ENCODE measurements around the gene NFE2L1.
"Not testable (repeated sequence)": the region's sequence is repeated elsewhere in the genome, so short reads cannot be mapped to it uniquely, and the experiment has no call there.

Gene NFE2L1

DNA sequence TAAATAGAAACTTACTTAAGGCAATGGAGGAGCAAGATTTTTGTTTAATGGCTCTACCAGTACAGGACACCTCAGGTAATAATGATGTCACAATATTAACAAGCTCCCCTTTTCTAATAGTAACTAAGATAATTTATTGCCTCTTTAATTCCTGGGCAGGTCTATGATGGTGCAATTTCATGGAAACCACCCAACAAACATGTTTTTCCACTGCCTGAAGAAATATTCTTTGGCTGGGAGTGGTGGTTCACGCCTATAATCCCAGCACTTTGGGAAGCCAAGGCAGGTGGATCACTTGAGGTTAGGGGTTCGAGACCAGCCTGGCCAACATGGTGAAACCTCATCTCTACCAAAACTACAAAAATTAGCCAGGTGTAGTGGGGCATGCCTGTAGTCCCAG lies 19.6 kb downstream of the NFE2L1 start:
- H3K9ac ChIP-seq (ENCODE audit: low read length); H3K4me1 ChIP-seq (ENCODE audit: control insufficient read depth, insufficient read depth, low read length); H3K27ac ChIP-seq (ENCODE audit: low read depth, low read length); H3K4me3 ChIP-seq (ENCODE audit: low read length); H3K27me3 ChIP-seq (ENCODE audit: control insufficient read depth, insufficient read depth, low read length): not testable (repeated sequence)
- peaks cover 15% of the 10 kb centered on the region for H3K36me3 ChIP-seq (ENCODE audit: control insufficient read depth, insufficient read depth, low read length)

DNA sequence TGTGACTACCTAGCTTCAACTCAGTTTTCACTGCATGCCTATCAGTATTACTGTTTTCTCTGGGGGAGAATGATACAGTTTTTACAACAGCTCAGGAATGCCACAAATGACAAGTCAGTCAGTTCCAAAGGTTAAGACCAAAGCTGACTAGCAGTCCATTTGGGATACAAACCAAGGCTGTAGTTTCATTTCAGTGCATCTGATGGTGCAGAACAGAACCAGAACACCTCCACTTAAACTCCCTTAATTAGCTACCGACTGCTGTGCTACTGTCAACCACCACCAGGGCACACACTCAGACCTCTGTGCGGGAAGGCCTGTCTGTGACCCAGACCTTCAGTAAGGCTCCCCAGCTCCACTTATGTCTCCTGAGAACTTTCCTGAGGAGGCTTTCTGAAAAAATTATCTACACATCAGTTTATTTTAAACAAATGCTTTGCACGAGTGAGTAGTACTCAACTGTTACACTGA lies 20.4 kb downstream of the NFE2L1 start:
- Histone ChIP-seq H3K4me3 (ENCODE audit: low read length) (no peak overlapping the region), H3K27me3 (ENCODE audit: control insufficient read depth, insufficient read depth, low read length) (no peaks in the 10 kb centered on the region), H3K4me1 (ENCODE audit: control insufficient read depth, insufficient read depth, low read length) (no peaks in the 10 kb centered on the region), H3K36me3 (ENCODE audit: control insufficient read depth, insufficient read depth, low read length) (peaks cover 13% of the 10 kb centered on the region), H3K27ac (ENCODE audit: low read depth, low read length) (no peak overlapping the region), H3K9ac (ENCODE audit: low read length) (no peak overlapping the region)

GRCh38 chr17:48070195-48070594 lies 22.0 kb downstream of the NFE2L1 start:
- H3K27ac ChIP-seq (ENCODE audit: low read depth, low read length), result no peak overlapping the region
- H3K4me3 ChIP-seq (ENCODE audit: low read length), result no peak overlapping the region
- no peaks in the 10 kb centered on the region for H3K4me1 ChIP-seq (ENCODE audit: control insufficient read depth, insufficient read depth, low read length)
- H3K27me3 ChIP-seq (ENCODE audit: control insufficient read depth, insufficient read depth, low read length), result no peaks in the 10 kb centered on the region
- H3K9ac ChIP-seq (ENCODE audit: low read length), result no peak overlapping the region
- peaks cover 6% of the 10 kb centered on the region for H3K36me3 ChIP-seq (ENCODE audit: control insufficient read depth, insufficient read depth, low read length)

- H3K4me1 ChIP-seq (ENCODE audit: control insufficient read depth, insufficient read depth, low read length), result no peaks in the 10 kb centered on the region
- no peak overlapping the region for H3K27ac ChIP-seq (ENCODE audit: low read depth, low read length)
- H3K36me3 ChIP-seq (ENCODE audit: control insufficient read depth, insufficient read depth, low read length), result peaks cover 8% of the 10 kb centered on the region
- no peaks in the 10 kb centered on the region for H3K27me3 ChIP-seq (ENCODE audit: control insufficient read depth, insufficient read depth, low read length)
- H3K9ac ChIP-seq (ENCODE audit: low read length), result no peak overlapping the region
- H3K4me3 ChIP-seq (ENCODE audit: low read length), result no peak overlapping the region
Observed at GRCh38 chr17:48071654-48072053, 23.5 kb downstream of the NFE2L1 start.

GRCh38 chr17:48072811-48073210 lies 24.7 kb downstream of the NFE2L1 start:
- H3K9ac ChIP-seq (ENCODE audit: low read length); H3K36me3 ChIP-seq (ENCODE audit: control insufficient read depth, insufficient read depth, low read length); H3K27me3 ChIP-seq (ENCODE audit: control insufficient read depth, insufficient read depth, low read length); H3K27ac ChIP-seq (ENCODE audit: low read depth, low read length); H3K4me1 ChIP-seq (ENCODE audit: control insufficient read depth, insufficient read depth, low read length); H3K4me3 ChIP-seq (ENCODE audit: low read length): not testable (repeated sequence)

DNA sequence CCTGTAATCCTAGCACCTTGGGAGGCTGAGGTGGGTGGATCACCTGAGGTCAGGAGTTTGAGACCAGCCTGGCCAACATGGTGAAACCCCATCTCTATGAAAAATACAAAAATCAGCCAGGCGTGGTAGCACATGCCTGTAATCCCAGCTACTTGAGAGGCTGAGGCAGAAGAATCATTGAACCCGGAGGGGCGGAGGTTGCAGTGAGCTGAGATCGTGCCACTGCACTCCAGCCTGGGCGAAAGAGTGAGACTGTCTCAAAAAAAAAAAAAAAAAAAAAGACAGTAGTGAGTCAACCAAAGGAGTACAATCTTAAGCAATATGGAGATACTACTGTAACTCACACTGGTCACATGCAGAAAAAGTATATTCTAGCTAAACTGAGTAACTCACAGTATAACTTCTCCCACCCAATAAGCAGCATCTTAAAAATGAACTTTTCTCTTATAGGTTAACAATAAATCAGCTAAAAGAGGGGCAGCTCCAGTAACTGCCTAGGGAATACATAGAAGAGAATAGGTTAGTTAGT lies 25.5 kb downstream of the NFE2L1 start:
- not testable (repeated sequence) for H3K4me3 ChIP-seq (ENCODE audit: low read length); H3K27me3 ChIP-seq (ENCODE audit: control insufficient read depth, insufficient read depth, low read length); H3K4me1 ChIP-seq (ENCODE audit: control insufficient read depth, insufficient read depth, low read length); H3K9ac ChIP-seq (ENCODE audit: low read length); H3K36me3 ChIP-seq (ENCODE audit: control insufficient read depth, insufficient read depth, low read length)
- peak overlapping the region; percentile 12 for H3K27ac ChIP-seq (ENCODE audit: low read depth, low read length)

DNA sequence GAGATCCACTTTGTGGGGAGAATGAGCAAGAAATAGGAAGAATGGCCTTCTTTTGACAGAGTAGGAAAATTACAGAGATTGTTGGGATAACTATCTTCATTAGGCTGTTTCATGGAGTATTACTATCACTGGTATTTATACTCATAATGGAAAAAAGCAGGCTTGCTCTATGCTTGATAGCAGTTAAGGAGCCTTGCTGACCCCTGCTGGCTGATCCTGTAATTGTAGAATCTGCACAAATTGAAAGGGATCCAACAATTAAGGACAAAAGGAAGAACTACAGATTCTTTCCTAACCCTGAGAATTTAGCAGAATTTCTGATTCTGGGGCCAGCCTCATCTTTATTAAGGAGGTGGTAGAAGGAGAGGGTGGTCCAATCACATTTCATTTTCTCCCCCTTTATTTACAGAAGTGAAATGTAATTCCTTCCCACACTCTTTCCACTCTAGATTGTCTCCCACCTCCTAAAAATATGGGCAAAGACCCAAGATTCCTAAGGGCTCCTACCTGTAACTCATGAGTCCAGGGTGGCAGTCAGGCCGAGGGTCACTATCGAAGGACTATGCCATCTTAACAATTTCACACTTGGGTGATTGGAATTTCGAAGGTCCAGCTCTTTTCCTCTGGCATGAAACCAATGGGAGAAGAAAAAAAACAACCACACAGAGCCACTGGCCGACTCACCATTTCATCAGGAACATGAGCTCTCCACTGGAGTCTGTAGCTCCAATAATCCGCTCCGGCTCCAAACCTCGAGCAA lies 26.3 kb downstream of the NFE2L1 start:
- H3K36me3 ChIP-seq (ENCODE audit: control insufficient read depth, insufficient read depth, low read length), result peaks cover 5% of the 10 kb centered on the region
- H3K4me1 ChIP-seq (ENCODE audit: control insufficient read depth, insufficient read depth, low read length), result no peaks in the 10 kb centered on the region
- no peak overlapping the region for H3K4me3 ChIP-seq (ENCODE audit: low read length)
- H3K27me3 ChIP-seq (ENCODE audit: control insufficient read depth, insufficient read depth, low read length), result no peaks in the 10 kb centered on the region
- H3K27ac ChIP-seq (ENCODE audit: low read depth, low read length), result no peak overlapping the region
- H3K9ac ChIP-seq (ENCODE audit: low read length), result no peak overlapping the region

GRCh38 chr17:48077152-48077551 lies 29.0 kb downstream of the NFE2L1 start:
- H3K9ac ChIP-seq (ENCODE audit: low read length); H3K27me3 ChIP-seq (ENCODE audit: control insufficient read depth, insufficient read depth, low read length); H3K27ac ChIP-seq (ENCODE audit: low read depth, low read length); H3K36me3 ChIP-seq (ENCODE audit: control insufficient read depth, insufficient read depth, low read length); H3K4me1 ChIP-seq (ENCODE audit: control insufficient read depth, insufficient read depth, low read length); H3K4me3 ChIP-seq (ENCODE audit: low read length): not testable (repeated sequence)

GRCh38 chr17:48081858-48082257 lies 33.7 kb downstream of the NFE2L1 start:
- no peak overlapping the region for H3K9ac ChIP-seq (ENCODE audit: low read length)
- no peaks in the 10 kb centered on the region for H3K36me3 ChIP-seq (ENCODE audit: control insufficient read depth, insufficient read depth, low read length)
- no peaks in the 10 kb centered on the region for H3K27me3 ChIP-seq (ENCODE audit: control insufficient read depth, insufficient read depth, low read length)
- H3K27ac ChIP-seq (ENCODE audit: low read depth, low read length), result no peak overlapping the region
- no peak overlapping the region for H3K4me3 ChIP-seq (ENCODE audit: low read length)
- peaks cover 10% of the 10 kb centered on the region for H3K4me1 ChIP-seq (ENCODE audit: control insufficient read depth, insufficient read depth, low read length)

- no peak overlapping the region for H3K9ac ChIP-seq (ENCODE audit: low read length)
- H3K27ac ChIP-seq (ENCODE audit: low read depth, low read length), result no peak overlapping the region
- H3K4me3 ChIP-seq (ENCODE audit: low read length), result no peak overlapping the region
- peaks cover 10% of the 10 kb centered on the region for H3K4me1 ChIP-seq (ENCODE audit: control insufficient read depth, insufficient read depth, low read length)
- H3K36me3 ChIP-seq (ENCODE audit: control insufficient read depth, insufficient read depth, low read length), result no peaks in the 10 kb centered on the region
- H3K27me3 ChIP-seq (ENCODE audit: control insufficient read depth, insufficient read depth, low read length), result no peaks in the 10 kb centered on the region
Observed at GRCh38 chr17:48084932-48085331, 36.8 kb downstream of the NFE2L1 start.

DNA sequence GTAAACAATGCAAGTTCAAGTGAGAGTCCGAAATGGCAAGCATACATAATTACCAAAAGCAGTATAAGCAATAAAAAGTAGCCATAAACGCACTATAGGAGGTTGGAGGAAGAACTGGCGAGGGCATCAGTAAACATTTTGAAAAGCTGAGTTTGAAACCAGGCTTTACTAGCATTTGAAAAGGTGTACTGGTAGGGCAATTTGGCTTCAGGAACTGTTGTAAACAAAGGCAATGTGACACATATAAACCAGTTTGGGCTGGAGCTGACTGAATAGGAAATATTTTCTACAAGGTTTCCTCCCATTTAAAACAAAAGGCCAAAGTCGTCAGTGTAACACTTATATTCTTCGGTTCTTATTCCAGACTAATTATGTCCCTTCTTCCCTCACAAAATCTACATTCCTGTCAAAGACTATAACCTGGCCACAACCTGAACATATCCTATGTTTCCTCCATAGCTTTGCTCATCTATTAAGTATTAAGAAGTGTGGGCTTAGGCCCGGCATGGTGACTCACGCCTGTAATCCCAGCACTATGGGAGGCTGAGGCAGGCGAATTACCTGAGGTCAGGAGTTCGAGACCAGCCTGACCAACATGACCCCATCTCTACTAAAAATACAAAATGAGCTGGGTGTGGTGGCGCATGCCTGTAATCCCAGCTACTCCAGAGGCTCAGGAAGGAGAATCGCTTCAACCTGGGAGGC lies 45.3 kb downstream of the NFE2L1 start:
- no peaks in the 10 kb centered on the region for H3K36me3 ChIP-seq (ENCODE audit: control insufficient read depth, insufficient read depth, low read length)
- no peaks in the 10 kb centered on the region for H3K27me3 ChIP-seq (ENCODE audit: control insufficient read depth, insufficient read depth, low read length)
- H3K9ac ChIP-seq (ENCODE audit: low read length), result no peak overlapping the region
- H3K4me1 ChIP-seq (ENCODE audit: control insufficient read depth, insufficient read depth, low read length), result no peaks in the 10 kb centered on the region
- H3K27ac ChIP-seq (ENCODE audit: low read depth, low read length), result no peak overlapping the region
- H3K4me3 ChIP-seq (ENCODE audit: low read length), result no peak overlapping the region

- Histone ChIP-seq H3K27me3 (ENCODE audit: control insufficient read depth, insufficient read depth, low read length) (no peaks in the 10 kb centered on the region), H3K36me3 (ENCODE audit: control insufficient read depth, insufficient read depth, low read length) (no peaks in the 10 kb centered on the region), H3K4me3 (ENCODE audit: low read length) (no peak overlapping the region), H3K4me1 (ENCODE audit: control insufficient read depth, insufficient read depth, low read length) (no peaks in the 10 kb centered on the region), H3K27ac (ENCODE audit: low read depth, low read length) (no peak overlapping the region), H3K9ac (ENCODE audit: low read length) (no peak overlapping the region)
Observed at GRCh38 chr17:48095611-48096010, 47.5 kb downstream of the NFE2L1 start.
